GM15510 (cell line): ENCODE results near the gene DNLZ.

Experiments used
- POLR2A ChIP-seq: IDR thresholded peaks from 3 replicates; pipeline ENCODE4 v1.6.1; 2011; ENCODE audit warnings: borderline replicate concordance; ENCODE audit not compliant: insufficient read length; ENCODE audit errors: extremely low read depth

The DNLZ gene

GRCh38 chr9:136372006-136372405 is 8.5 kb upstream of the DNLZ start:
- no peak for TF ChIP-seq POLR2A

GRCh38 chr9:136371533-136371880 is 8.0 kb upstream of the DNLZ start:
- no peak for TF ChIP-seq POLR2A

GRCh38 chr9:136370687-136371532 is 7.4 kb upstream of the DNLZ start:
- TF ChIP-seq POLR2A = no peak

GRCh38 chr9:136370037-136370436 is 6.5 kb upstream of the DNLZ start:
- no peak for TF ChIP-seq POLR2A

- TF ChIP-seq POLR2A = no peak
Observed at GRCh38 chr9:136368190-136368589, 4.6 kb upstream of the DNLZ start.

GRCh38 chr9:136367296-136368145 is 4.0 kb upstream of the DNLZ start:
- TF ChIP-seq POLR2A = no peak

- TF ChIP-seq POLR2A = no peak
Observed at GRCh38 chr9:136366826-136367225, 3.3 kb upstream of the DNLZ start.

GRCh38 chr9:136365775-136366222 is 2.3 kb upstream of the DNLZ start:
- no peak for TF ChIP-seq POLR2A

GRCh38 chr9:136364942-136365774 is 1.6 kb upstream of the DNLZ start:
- no peak for TF ChIP-seq POLR2A

- TF ChIP-seq POLR2A = no peak
Observed at GRCh38 chr9:136363949-136364748, 605 bp upstream of the DNLZ start.

GRCh38 chr9:136362450-136362784 is 1.1 kb downstream of the DNLZ start:
- no peak for TF ChIP-seq POLR2A

GRCh38 chr9:136361754-136362449 is 1.6 kb downstream of the DNLZ start:
- no peak for TF ChIP-seq POLR2A

- TF ChIP-seq POLR2A = no peak
Observed at GRCh38 chr9:136361047-136361753, 2.3 kb downstream of the DNLZ start.
